HepG2 (cell line): ENCODE measurements around the gene ELMOD3. TPM values are rescaled to one million over a fixed set of nuclear protein-coding genes. Genes with fewer than 3 reads are reported as not detected.
A peak's percentile ranks its signal among the peaks of the same experiment; 100 is the strongest.

Experiments used
- AHR ChIP-seq: IDR thresholded peaks from 2 replicates; pipeline ENCODE4 v1.6.1; 2018; ENCODE audit warnings: missing genetic modification reagents, missing compliant biosample characterization
- ATRX ChIP-seq: sonication (generic); formaldehyde crosslinking; IDR thresholded peaks from 2 replicates; pipeline ENCODE4 v1.4.0; 2020; ENCODE audit warnings: missing genetic modification reagents, borderline replicate concordance
- EHMT2 ChIP-seq: fragments of 200-600 bp; sonication (generic); IDR thresholded peaks from 2 replicates; pipeline ENCODE4 v1.7.0; 2017; ENCODE audit warnings: antibody characterized with exemption, low read depth, low read length, borderline replicate concordance
- NFYC ChIP-seq: IDR thresholded peaks from 2 replicates; pipeline ENCODE4 v1.6.1; 2016; ENCODE audit warnings: missing genetic modification reagents, missing compliant biosample characterization
- NR2F2 ChIP-seq: IDR thresholded peaks from 2 replicates; pipeline ENCODE4 v1.6.1; 2012; ENCODE audit warnings: low read depth, inconsistent platforms, borderline replicate concordance
- PRMT3 ChIP-seq: sonication (generic); formaldehyde crosslinking; IDR thresholded peaks from 2 replicates; pipeline ENCODE4 v1.8.1; 2022; ENCODE audit warnings: low read depth, mild to moderate bottlenecking, moderate library complexity, missing genetic modification reagents, borderline replicate concordance
- TARDBP ChIP-seq: sonication (generic); formaldehyde crosslinking; IDR thresholded peaks from 2 replicates; pipeline ENCODE4 v1.8.0; 2022; ENCODE audit warnings: mild to moderate bottlenecking, missing genetic modification reagents
- TFE3 ChIP-seq: IDR thresholded peaks from 2 replicates; pipeline ENCODE4 v1.6.1; 2016
- XBP1 ChIP-seq: sonication (generic); formaldehyde crosslinking; IDR thresholded peaks from 2 replicates; pipeline ENCODE4 v1.5.0; 2020; ENCODE audit warnings: missing genetic modification reagents
- YEATS4 ChIP-seq: sonication (generic); formaldehyde crosslinking; IDR thresholded peaks from 2 replicates; pipeline ENCODE4 v1.4.0; 2020; ENCODE audit warnings: missing genetic modification reagents, borderline replicate concordance
- ZBTB44 ChIP-seq: sonication (generic); formaldehyde crosslinking; IDR thresholded peaks from 2 replicates; pipeline ENCODE4 v1.4.0; 2020; ENCODE audit warnings: missing genetic modification reagents
- ZBTB7B ChIP-seq: sonication (generic); formaldehyde crosslinking; IDR thresholded peaks from 2 replicates; pipeline ENCODE4 v1.4.0; 2020; ENCODE audit warnings: missing genetic modification reagents
- ZNF260 ChIP-seq: sonication (generic); formaldehyde crosslinking; IDR thresholded peaks from 2 replicates; pipeline ENCODE4 v1.4.0; 2020; ENCODE audit warnings: missing genetic modification reagents, low read depth, mild to moderate bottlenecking, borderline replicate concordance
- ZNF432 ChIP-seq: sonication (generic); formaldehyde crosslinking; IDR thresholded peaks from 2 replicates; pipeline ENCODE4 v1.5.0; 2020; ENCODE audit warnings: missing genetic modification reagents, mild to moderate bottlenecking, borderline replicate concordance
- ZNF543 ChIP-seq: sonication (generic); formaldehyde crosslinking; IDR thresholded peaks from 2 replicates; pipeline ENCODE4 v1.4.0; 2020; ENCODE audit warnings: mild to moderate bottlenecking, missing genetic modification reagents
- ZNF557 ChIP-seq: sonication (generic); formaldehyde crosslinking; IDR thresholded peaks from 2 replicates; pipeline ENCODE4 v1.4.0; 2020; ENCODE audit warnings: missing genetic modification reagents
- ZNF598 ChIP-seq: sonication (generic); formaldehyde crosslinking; IDR thresholded peaks from 2 replicates; pipeline ENCODE4 v1.5.1; 2020; ENCODE audit warnings: mild to moderate bottlenecking, missing genetic modification reagents, borderline replicate concordance
- ZNF616 ChIP-seq: sonication (generic); formaldehyde crosslinking; IDR thresholded peaks from 2 replicates; pipeline ENCODE4 v1.5.0; 2020; ENCODE audit warnings: low read depth, mild to moderate bottlenecking, missing genetic modification reagents
- ZNF746 ChIP-seq: sonication (generic); formaldehyde crosslinking; IDR thresholded peaks from 2 replicates; pipeline ENCODE4 v1.8.0; 2022; ENCODE audit warnings: mild to moderate bottlenecking, missing genetic modification reagents
- polyA plus RNA-seq, 8 experiments: library from polyadenylated mRNA; depleted of rRNA in 3 of 8; stranded (reverse) in 7 of 8; unstranded in 1 of 8; fragments of >200 nt; fragmentation: Illumina TruSeq in 4 of 8; extraction: Trizol in 4 of 8; gene quantifications; 2 replicates each; pipeline versions ENCODE4 v1.2.1 to v1.2.3, GENCODE V29; 2011 to 2016; ENCODE audit warnings: low read depth in 4 of 8, missing spikeins in 1 of 8, mixed read lengths in 1 of 8; ENCODE audit not compliant: insufficient read depth in 1 of 8
- total RNA-seq, 5 experiments: library from RNA; depleted of rRNA; stranded (reverse); fragments of >200 nt; fragmentation: Illumina TruSeq; extraction: Trizol; gene quantifications; 2 replicates each; pipeline ENCODE4 v1.2.3, GENCODE V29; 2016; ENCODE audit warnings: low read depth in 1 of 5
- TF ChIP-seq, protein P1 (sequence below): IDR thresholded peaks from 2 replicates; pipeline ENCODE4 v1.6.1; 2018; ENCODE audit warnings: missing genetic modification reagents
- TF ChIP-seq, protein P2 (sequence below): IDR thresholded peaks from 2 replicates; pipeline ENCODE4 v1.6.1; 2018; ENCODE audit warnings: missing genetic modification reagents, mild to moderate bottlenecking, missing compliant biosample characterization
- TF ChIP-seq, protein P3 (sequence below): sonication (generic); formaldehyde crosslinking; IDR thresholded peaks from 2 replicates; pipeline ENCODE4 v1.5.1; 2020; ENCODE audit warnings: missing genetic modification reagents, mild to moderate bottlenecking, borderline replicate concordance

ELMOD3 gene
- total and polyA plus RNA-seq, 2 of the 13 experiments (the other 11 are each of a cell fraction or from before 2014, with no cell fraction given), result 13.3 to 19.5 TPM

- TF ChIP-seq ZNF432 (CRISPR knock-in tag), result no peak
- no peak for TF ChIP-seq ZNF543 (CRISPR knock-in tag)
- no peak for TF ChIP-seq ZNF260 (CRISPR knock-in tag)
- no peak for TF ChIP-seq ATRX (CRISPR knock-in tag)
- TF ChIP-seq TFE3 (CRISPR knock-in tag), result no peak
- no peak; the same call in 1 of the 2 replicates for TF ChIP-seq NR2F2
- TF ChIP-seq YEATS4 (CRISPR knock-in tag), result no peak
- TF ChIP-seq, protein P1, sequence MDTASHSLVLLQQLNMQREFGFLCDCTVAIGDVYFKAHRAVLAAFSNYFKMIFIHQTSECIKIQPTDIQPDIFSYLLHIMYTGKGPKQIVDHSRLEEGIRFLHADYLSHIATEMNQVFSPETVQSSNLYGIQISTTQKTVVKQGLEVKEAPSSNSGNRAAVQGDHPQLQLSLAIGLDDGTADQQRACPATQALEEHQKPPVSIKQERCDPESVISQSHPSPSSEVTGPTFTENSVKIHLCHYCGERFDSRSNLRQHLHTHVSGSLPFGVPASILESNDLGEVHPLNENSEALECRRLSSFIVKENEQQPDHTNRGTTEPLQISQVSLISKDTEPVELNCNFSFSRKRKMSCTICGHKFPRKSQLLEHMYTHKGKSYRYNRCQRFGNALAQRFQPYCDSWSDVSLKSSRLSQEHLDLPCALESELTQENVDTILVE (CRISPR knock-in tag), result 0 out of 2 replicates have a peak, but pooled peaks have one; percentile 21
- TF ChIP-seq, protein P2, sequence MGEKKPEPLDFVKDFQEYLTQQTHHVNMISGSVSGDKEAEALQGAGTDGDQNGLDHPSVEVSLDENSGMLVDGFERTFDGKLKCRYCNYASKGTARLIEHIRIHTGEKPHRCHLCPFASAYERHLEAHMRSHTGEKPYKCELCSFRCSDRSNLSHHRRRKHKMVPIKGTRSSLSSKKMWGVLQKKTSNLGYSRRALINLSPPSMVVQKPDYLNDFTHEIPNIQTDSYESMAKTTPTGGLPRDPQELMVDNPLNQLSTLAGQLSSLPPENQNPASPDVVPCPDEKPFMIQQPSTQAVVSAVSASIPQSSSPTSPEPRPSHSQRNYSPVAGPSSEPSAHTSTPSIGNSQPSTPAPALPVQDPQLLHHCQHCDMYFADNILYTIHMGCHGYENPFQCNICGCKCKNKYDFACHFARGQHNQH, result peak; percentile 55; the same call in 1 of the 2 replicates
- TF ChIP-seq ZNF746, result no peak
- peak; percentile 71; the same call in 1 of the 2 replicates for TF ChIP-seq AHR (CRISPR knock-in tag)
- no peak for TF ChIP-seq ZNF616
- TF ChIP-seq, protein P3, sequence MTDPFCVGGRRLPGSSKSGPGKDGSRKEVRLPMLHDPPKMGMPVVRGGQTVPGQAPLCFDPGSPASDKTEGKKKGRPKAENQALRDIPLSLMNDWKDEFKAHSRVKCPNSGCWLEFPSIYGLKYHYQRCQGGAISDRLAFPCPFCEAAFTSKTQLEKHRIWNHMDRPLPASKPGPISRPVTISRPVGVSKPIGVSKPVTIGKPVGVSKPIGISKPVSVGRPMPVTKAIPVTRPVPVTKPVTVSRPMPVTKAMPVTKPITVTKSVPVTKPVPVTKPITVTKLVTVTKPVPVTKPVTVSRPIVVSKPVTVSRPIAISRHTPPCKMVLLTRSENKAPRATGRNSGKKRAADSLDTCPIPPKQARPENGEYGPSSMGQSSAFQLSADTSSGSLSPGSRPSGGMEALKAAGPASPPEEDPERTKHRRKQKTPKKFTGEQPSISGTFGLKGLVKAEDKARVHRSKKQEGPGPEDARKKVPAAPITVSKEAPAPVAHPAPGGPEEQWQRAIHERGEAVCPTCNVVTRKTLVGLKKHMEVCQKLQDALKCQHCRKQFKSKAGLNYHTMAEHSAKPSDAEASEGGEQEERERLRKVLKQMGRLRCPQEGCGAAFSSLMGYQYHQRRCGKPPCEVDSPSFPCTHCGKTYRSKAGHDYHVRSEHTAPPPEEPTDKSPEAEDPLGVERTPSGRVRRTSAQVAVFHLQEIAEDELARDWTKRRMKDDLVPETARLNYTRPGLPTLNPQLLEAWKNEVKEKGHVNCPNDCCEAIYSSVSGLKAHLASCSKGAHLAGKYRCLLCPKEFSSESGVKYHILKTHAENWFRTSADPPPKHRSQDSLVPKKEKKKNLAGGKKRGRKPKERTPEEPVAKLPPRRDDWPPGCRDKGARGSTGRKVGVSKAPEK (CRISPR knock-in tag), result no peak
- no peak for TF ChIP-seq ZBTB44 (CRISPR knock-in tag)
- no peak for TF ChIP-seq PRMT3 (CRISPR knock-in tag)
- no peak for TF ChIP-seq TARDBP
- TF ChIP-seq EHMT2, result no peak
- TF ChIP-seq XBP1 (CRISPR knock-in tag), result no peak
- no peak for TF ChIP-seq ZNF557 (CRISPR knock-in tag)
- TF ChIP-seq NFYC (CRISPR knock-in tag), result no peak
- TF ChIP-seq ZBTB7B (CRISPR knock-in tag), result no peak
- no peak; the same call in 1 of the 2 replicates for TF ChIP-seq ZNF598 (CRISPR knock-in tag)
These were observed 36.5 kb downstream of the ELMOD3 start (continued) for GRCh38 chr2:85390941-85391669.
